ENCODE data around the gene VKORC1L1.
"Not testable (repeated sequence)": the region's sequence is repeated elsewhere in the genome, so short reads cannot be mapped to it uniquely, and the experiment has no call there.

Gene VKORC1L1

GRCh38 chr7:65953001-65953720 lies 80.3 kb downstream of the VKORC1L1 start:
- H3K4me3 ChIP-seq = no peak overlapping the region
- no peak for TF ChIP-seq CTCF (IDR thresholded peaks at IDR 0.05)
- no peak overlapping the region for H3K27ac ChIP-seq
- DNase-seq (ENCODE audit: low spot score) = peak; percentile 45

- Histone ChIP-seq H3K4me3 (no peak overlapping the region), H3K27ac (no peak overlapping the region)
- no peak for TF ChIP-seq CTCF (IDR thresholded peaks at IDR 0.05)
- peak; percentile 22 for DNase-seq (ENCODE audit: low spot score)
These were observed 81.1 kb downstream of the VKORC1L1 start for GRCh38 chr7:65953890-65954450.

- DNase-seq (ENCODE audit: low spot score) = no peak
- no peak for TF ChIP-seq CTCF (IDR thresholded peaks at IDR 0.05)
- H3K4me3 ChIP-seq = no peak overlapping the region
- H3K27ac ChIP-seq = no peak overlapping the region
These were observed 82.8 kb downstream of the VKORC1L1 start for GRCh38 chr7:65955718-65956117.

GRCh38 chr7:65960351-65961074 lies 87.6 kb downstream of the VKORC1L1 start:
- H3K4me3 ChIP-seq = no peak overlapping the region
- no peak overlapping the region for H3K27ac ChIP-seq
- no peak for TF ChIP-seq CTCF (IDR thresholded peaks at IDR 0.05)
- DNase-seq (ENCODE audit: low spot score) = no peak

- no peak overlapping the region for H3K4me3 ChIP-seq
- no peak overlapping the region for H3K27ac ChIP-seq
- no peak for TF ChIP-seq CTCF (IDR thresholded peaks at IDR 0.05)
- no peak for DNase-seq (ENCODE audit: low spot score)
These were observed 89.2 kb downstream of the VKORC1L1 start for GRCh38 chr7:65962033-65962432.

GRCh38 chr7:65964671-65965070 lies 91.8 kb downstream of the VKORC1L1 start:
- H3K27ac ChIP-seq; DNase-seq (ENCODE audit: low spot score); H3K4me3 ChIP-seq: not testable (repeated sequence)

- no peak overlapping the region for H3K27ac ChIP-seq
- no peak for TF ChIP-seq CTCF (IDR thresholded peaks at IDR 0.05)
- no peak for DNase-seq (ENCODE audit: low spot score)
- H3K4me3 ChIP-seq = no peak overlapping the region
These were observed 93.3 kb downstream of the VKORC1L1 start for GRCh38 chr7:65966146-65966545.
